K562 (cell line): ENCODE measurements around the gene CCDC116. TPM values are rescaled to one million over a fixed set of nuclear protein-coding genes. Genes with fewer than 3 reads are reported as not detected.

ENCODE experiments used
- ATAC-seq: fragments of 200-7000 bp; cut with Tn5 transposase; 3 replicates; pipeline ENCODE4 v1.9.1; 2020; ENCODE audit warnings: moderate library complexity
- BruUV-seq: library from RNA; stranded (reverse); fragments of 400-500 nt; replicated peaks from 2 replicates; lab custom pipeline; 2021; lab: Mats Ljungman, UMichigan
- CTCF ChIA-PET: fragments of 300-600 bp; formaldehyde crosslinking; extraction: SDS; loops from one replicate; lab custom pipeline; 2021; ENCODE audit warnings: low intra/inter-chr PET ratio; lab: Yijun Ruan, JAX
- POLR2A ChIA-PET: fragments of 300-600, 350-650 bp; sonication (Branson Sonifier 250); formaldehyde crosslinking; extraction: SDS; loops from one replicate; lab custom pipeline; 2021; ENCODE audit warnings: antibody characterized with exemption, inconsistent platforms; lab: Yijun Ruan, JAX
- DNase-seq, 4 experiments: peaks; one replicate each; pipeline versions ENCODE4 v3.0.0 to v3.0.0-alpha.2; 2011 to 2018; ENCODE audit warnings: low spot score in 3 of 4, mixed read lengths in 3 of 4; ENCODE audit errors: extremely low read depth in 1 of 4
- FAIRE-seq: peaks from 2 replicates; lab custom pipeline; 2011; peaks lifted over from hg19 to GRCh38; lab: Jason Lieb, UNC
- H2AFZ ChIP-seq: 2 replicates; pipeline ENCODE4 v1.6.0; 2011; ENCODE audit warnings: low read depth, low read length, control low read depth, inconsistent platforms
- H3K27ac ChIP-seq: fragments of 200-600 bp; 3 replicates; pipeline ENCODE4 v1.8.0; 2011; ENCODE audit warnings: low read depth, mild to moderate bottlenecking, control low read depth, inconsistent platforms, low read length, moderate library complexity, mixed read lengths; ENCODE audit errors: extremely low read depth
- H3K27me3 ChIP-seq, 2 experiments: fragments of 300-600 bp in 1 of 2; 2 replicates in 1 of 2; 3 replicates in 1 of 2; pipeline versions ENCODE4 v1.6.0 to v1.8.0; 2011; ENCODE audit warnings: inconsistent platforms in 2 of 2, low read length in 2 of 2, mild to moderate bottlenecking in 1 of 2, mixed read lengths in 1 of 2, moderate library complexity in 1 of 2; ENCODE audit not compliant: control insufficient read depth in 2 of 2, insufficient read depth in 2 of 2
- H3K36me3 ChIP-seq: fragments of 300-600 bp; 3 replicates; pipeline ENCODE4 v1.8.0; 2011; ENCODE audit warnings: mild to moderate bottlenecking, low read length, inconsistent platforms; ENCODE audit not compliant: control insufficient read depth, insufficient read depth
- H3K4me1 ChIP-seq, 2 experiments: fragments of 200-600 bp in 1 of 2; replicated peaks in 1 of 2; 2 replicates in 1 of 2; 3 replicates in 1 of 2; pipeline versions ENCODE4 v1.5.1 to v1.8.0; 2011; ENCODE audit warnings: inconsistent platforms in 2 of 2, low read length in 2 of 2, mild to moderate bottlenecking in 1 of 2, mixed read lengths in 1 of 2, moderate library complexity in 1 of 2; ENCODE audit not compliant: control insufficient read depth in 2 of 2, insufficient read depth in 2 of 2
- H3K4me2 ChIP-seq: 2 replicates; pipeline ENCODE4 v1.6.1; 2011; ENCODE audit warnings: low read length, control low read depth, inconsistent platforms, mixed read lengths; ENCODE audit not compliant: insufficient read depth
- H3K4me3 ChIP-seq: fragments of 200-600 bp; sonication (generic), shearing (Covaris generic); 2 replicates; pipeline ENCODE4 v1.5.1; 2016; ENCODE audit warnings: control low read depth, inconsistent platforms
- H3K79me2 ChIP-seq: fragments of 200-600 bp; 3 replicates; pipeline ENCODE4 v1.8.0; 2011; ENCODE audit warnings: low read length, inconsistent platforms; ENCODE audit not compliant: control insufficient read depth, insufficient read depth
- H3K9ac ChIP-seq, 2 experiments: 2 replicates each; pipeline versions ENCODE4 v1.6.0 to v1.6.1; 2011; ENCODE audit warnings: low read depth in 2 of 2, low read length in 2 of 2, control low read depth in 1 of 2, inconsistent platforms in 1 of 2, mild to moderate bottlenecking in 1 of 2, mixed read lengths in 1 of 2; ENCODE audit not compliant: insufficient read depth in 1 of 2
- H3K9me1 ChIP-seq: one replicate; pipeline ENCODE4 v1.6.0; 2011; ENCODE audit warnings: inconsistent platforms, mild to moderate bottlenecking, low read length, moderate library complexity; ENCODE audit not compliant: control insufficient read depth, insufficient read depth
- H3K9me3 ChIP-seq: replicated peaks from 2 replicates; pipeline ENCODE4 v1.5.1; 2011; ENCODE audit warnings: low read depth, low read length, inconsistent platforms; ENCODE audit not compliant: control insufficient read depth, insufficient read depth
- H4K20me1 ChIP-seq: replicated peaks from 2 replicates; pipeline ENCODE4 v1.6.1; 2011; ENCODE audit warnings: low read length, inconsistent platforms, mixed read lengths; ENCODE audit not compliant: control insufficient read depth, insufficient read depth
- CBFA2T2 ChIP-seq: fragments of 450-650 bp; conservative IDR thresholded peaks from 2 replicates; pipeline ENCODE4 v1.6.1; 2017; ENCODE audit warnings: mild to moderate bottlenecking
- CREBBP ChIP-seq: IDR thresholded peaks from one replicate; pipeline ENCODE4 v1.6.1; 2012; ENCODE audit warnings: low read depth, mild to moderate bottlenecking, control low read depth, inconsistent platforms, low read length
- CTCF ChIP-seq, 3 experiments: IDR thresholded peaks in 2 of 3; conservative IDR thresholded peaks in 1 of 3; 2 replicates each; pipeline ENCODE4 v1.5.1; 2011 to 2012; ENCODE audit warnings: low read length in 3 of 3, mild to moderate bottlenecking in 3 of 3, control low read depth in 2 of 3, improper control_type of control experiment in 1 of 3, inconsistent platforms in 1 of 3, low read depth in 1 of 3, mixed read lengths in 1 of 3, moderate library complexity in 1 of 3; ENCODE audit not compliant: insufficient read depth in 2 of 3
- GTF2F1 ChIP-seq: IDR thresholded peaks from 2 replicates; pipeline ENCODE4 v1.6.1; 2011; ENCODE audit warnings: low read depth, low read length, improper control_type of control experiment
- IRF9 ChIP-seq: fragments of 450-650 bp; IDR thresholded peaks from 2 replicates; pipeline ENCODE4 v1.6.1; 2016; ENCODE audit warnings: missing biosample characterization, missing genetic modification characterization
- MAFK ChIP-seq: IDR thresholded peaks from 2 replicates; pipeline ENCODE4 v1.6.1; 2011; ENCODE audit warnings: low read length, improper control_type of control experiment
- PRMT5 ChIP-seq: sonication (generic); formaldehyde crosslinking; IDR thresholded peaks from 2 replicates; pipeline ENCODE4 v1.5.0; 2020; ENCODE audit warnings: missing genetic modification reagents
- RCOR1 ChIP-seq, 2 experiments: IDR thresholded peaks; 2 replicates each; pipeline ENCODE4 v1.6.1; 2012; ENCODE audit warnings: low read depth in 2 of 2, low read length in 2 of 2, borderline replicate concordance in 1 of 2, improper control_type of control experiment in 1 of 2
- SMC3 ChIP-seq: conservative IDR thresholded peaks from 2 replicates; pipeline ENCODE4 v1.6.1; 2011; ENCODE audit warnings: low read depth, low read length, improper control_type of control experiment; ENCODE audit not compliant: insufficient read depth
- TRIM24 ChIP-seq, 2 experiments: fragments of 450-650 bp; IDR thresholded peaks; 2 replicates each; pipeline ENCODE4 v1.6.1; 2016
- WGBS: fragments of 100-300 bp; shearing (Covaris generic); methylation state at CpG from one replicate; pipeline ENCODE4 v1.1.6; 2016; ENCODE audit warnings: low coverage, mixed read lengths; ENCODE audit not compliant: insufficient coverage; ENCODE audit errors: missing lambda C conversion rate; 5-methylcytosine and 5-hydroxymethylcytosine counted together
- in situ Hi-C: fragments of 300-500 bp; cut with MboI; formaldehyde crosslinking; loops from 4 replicates; pipeline ENCODE4 v1.15.0; 2018; ENCODE audit warnings: inconsistent platforms, mixed read lengths
- intact Hi-C: fragments of 100-400 bp; cut with micrococcal nuclease; formaldehyde crosslinking; loops from 2 replicates; pipeline ENCODE4 v1.14.2; 2022
- polyA plus RNA-seq, 8 experiments: library from polyadenylated mRNA; depleted of rRNA in 4 of 8; stranded (reverse) in 5 of 8; unstranded in 3 of 8; fragments of >200 nt; fragmentation: Nextera tagmentation in 2 of 8; fragmentation: Illumina TruSeq in 1 of 8; extraction: Ambion mirVana in 2 of 8; extraction: Trizol in 1 of 8; gene quantifications; 2 replicates each; pipeline versions ENCODE4 v1.2.1 to v1.2.3, GENCODE V29; 2011 to 2014; ENCODE audit warnings: inconsistent platforms in 1 of 8, missing spikeins in 1 of 8
- total RNA-seq, 7 experiments: library from RNA; depleted of rRNA in 6 of 7; stranded (reverse); fragments of >200 nt in 6 of 7; fragmentation: Illumina TruSeq in 2 of 7; extraction: Trizol in 2 of 7; gene quantifications; 2 replicates each; pipeline versions ENCODE4 v1.2.1 to v1.2.3, GENCODE V29; 2011 to 2021; ENCODE audit warnings: low replicate concordance in 1 of 7
- TF ChIP-seq, protein P1 (sequence below), 3 experiments: fragments of 200-800 bp in 1 of 3; fragments of 250-450 bp in 1 of 3; fragments of 450-650 bp in 1 of 3; sonication (Bioruptor Pico) in 1 of 3; sonication (Bioruptor generic) in 1 of 3; formaldehyde crosslinking in 1 of 3; IDR thresholded peaks; 2 replicates each; pipeline versions ENCODE4 v1.6.1 to v1.8.0; 2016 to 2022; ENCODE audit warnings: mild to moderate bottlenecking in 2 of 3, missing genetic modification characterization in 2 of 3, missing compliant biosample characterization in 1 of 3, moderate library complexity in 1 of 3
- TF ChIP-seq, protein P2 (sequence below): sonication (generic); formaldehyde crosslinking; IDR thresholded peaks from 2 replicates; pipeline ENCODE4 v1.5.0; 2020; ENCODE audit warnings: missing genetic modification reagents

Gene CCDC116
- total and polyA plus RNA-seq, 9 of the 15 experiments (the other 6 are each of a cell fraction or from before 2014, with no cell fraction given) = 1.6 to 11.3 (median 4.7) TPM

DNA sequence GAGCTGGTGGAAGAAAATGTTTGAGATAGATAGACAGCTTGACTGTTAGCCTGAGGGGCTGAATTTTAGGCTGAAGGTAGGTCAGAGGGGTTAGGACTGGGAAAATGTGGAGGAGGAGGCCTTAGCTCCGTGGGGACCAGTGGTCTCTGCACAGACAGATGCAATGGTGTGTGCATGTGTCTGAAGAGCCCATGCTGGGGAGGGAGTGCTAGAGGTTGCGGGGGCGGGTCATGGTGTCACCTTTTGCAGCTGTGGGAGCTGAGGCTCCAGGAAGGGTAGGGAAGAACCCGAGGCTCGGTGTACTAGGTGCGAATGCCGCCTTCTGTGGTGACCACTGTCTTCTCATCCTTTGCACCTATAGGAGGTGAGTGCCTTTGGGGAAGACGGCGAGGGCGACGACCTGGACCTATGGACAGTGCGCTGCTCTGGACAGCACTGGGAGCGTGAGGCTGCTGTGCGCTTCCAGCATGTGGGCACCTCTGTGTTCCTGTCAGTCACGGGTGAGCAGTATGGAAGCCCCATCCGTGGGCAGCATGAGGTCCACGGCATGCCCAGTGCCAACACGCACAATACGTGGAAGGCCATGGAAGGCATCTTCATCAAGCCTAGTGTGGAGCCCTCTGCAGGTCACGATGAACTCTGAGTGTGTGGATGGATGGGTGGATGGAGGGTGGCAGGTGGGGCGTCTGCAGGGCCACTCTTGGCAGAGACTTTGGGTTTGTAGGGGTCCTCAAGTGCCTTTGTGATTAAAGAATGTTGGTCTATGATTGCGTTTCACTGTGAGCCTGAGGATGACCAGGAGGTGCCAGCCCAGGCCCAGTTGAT, 11.2 kb downstream of the CCDC116 start:
- peaks cover 16% of the 10 kb centered on the region for H3K9me1 ChIP-seq
- ATAC-seq (no peak), FAIRE-seq (no peak), DNase-seq (peak; percentile 70 to 86 (median 78))
- in situ Hi-C loops = loop anchor here (5.0 to 25.0 kb wide), 3 partner anchors 106 to 506 kb away; no protein-coding TSS in a partner anchor
- peak overlapping the region; percentile 59 for H3K4me3 ChIP-seq
- H3K27me3 ChIP-seq = no peaks in the 10 kb centered on the region; a peak in 1 of 5 replicates
- H3K4me2 ChIP-seq = peak overlapping the region; percentile 95
- H3K27ac ChIP-seq = peak overlapping the region; percentile 83
- CTCF ChIA-PET = interaction anchor here (0.7 to 8.8 kb wide), 6 partner anchors 14 to 56 kb away, joined by 3 to 99 read pairs (median 15); partner anchors contain the start of genes CCDC116 and YDJC
- no peaks in the 10 kb centered on the region for H3K9me3 ChIP-seq
- intact Hi-C loops = loop anchor here (1.0 to 2.0 kb wide), 3 partner anchors 8 to 55 kb away; no protein-coding TSS in a partner anchor
- POLR2A ChIA-PET = interaction anchor here (0.5 to 76.8 kb wide), 23 partner anchors 15 to 761 kb away, joined by 3 to 4622 read pairs (median 6); partner anchors contain the start of genes CCDC116, PPIL2, SDF2L1 and YDJC
- no TSS peak for BruUV-seq
- 84% methylated on average over 22 of the region's 22 CpGs for WGBS
- peaks cover 25% of the 10 kb centered on the region for H4K20me1 ChIP-seq
- H3K36me3 ChIP-seq = peaks cover 45% of the 10 kb centered on the region
- no peak overlapping the region; the same call in 1 of the 2 replicates for H2AFZ ChIP-seq
- H3K9ac ChIP-seq = peak overlapping the region; percentile 92 to 97
- H3K4me1 ChIP-seq = peaks cover 28 to 50% of the 10 kb centered on the region in 2 experiments
- peaks cover 41% of the 10 kb centered on the region for H3K79me2 ChIP-seq
- TF ChIP-seq, protein P1, sequence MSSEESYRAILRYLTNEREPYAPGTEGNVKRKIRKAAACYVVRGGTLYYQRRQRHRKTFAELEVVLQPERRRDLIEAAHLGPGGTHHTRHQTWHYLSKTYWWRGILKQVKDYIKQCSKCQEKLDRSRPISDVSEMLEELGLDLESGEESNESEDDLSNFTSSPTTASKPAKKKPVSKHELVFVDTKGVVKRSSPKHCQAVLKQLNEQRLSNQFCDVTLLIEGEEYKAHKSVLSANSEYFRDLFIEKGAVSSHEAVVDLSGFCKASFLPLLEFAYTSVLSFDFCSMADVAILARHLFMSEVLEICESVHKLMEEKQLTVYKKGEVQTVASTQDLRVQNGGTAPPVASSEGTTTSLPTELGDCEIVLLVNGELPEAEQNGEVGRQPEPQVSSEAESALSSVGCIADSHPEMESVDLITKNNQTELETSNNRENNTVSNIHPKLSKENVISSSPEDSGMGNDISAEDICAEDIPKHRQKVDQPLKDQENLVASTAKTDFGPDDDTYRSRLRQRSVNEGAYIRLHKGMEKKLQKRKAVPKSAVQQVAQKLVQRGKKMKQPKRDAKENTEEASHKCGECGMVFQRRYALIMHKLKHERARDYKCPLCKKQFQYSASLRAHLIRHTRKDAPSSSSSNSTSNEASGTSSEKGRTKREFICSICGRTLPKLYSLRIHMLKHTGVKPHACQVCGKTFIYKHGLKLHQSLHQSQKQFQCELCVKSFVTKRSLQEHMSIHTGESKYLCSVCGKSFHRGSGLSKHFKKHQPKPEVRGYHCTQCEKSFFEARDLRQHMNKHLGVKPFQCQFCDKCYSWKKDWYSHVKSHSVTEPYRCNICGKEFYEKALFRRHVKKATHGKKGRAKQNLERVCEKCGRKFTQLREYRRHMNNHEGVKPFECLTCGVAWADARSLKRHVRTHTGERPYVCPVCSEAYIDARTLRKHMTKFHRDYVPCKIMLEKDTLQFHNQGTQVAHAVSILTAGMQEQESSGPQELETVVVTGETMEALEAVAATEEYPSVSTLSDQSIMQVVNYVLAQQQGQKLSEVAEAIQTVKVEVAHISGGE (CRISPR knock-in tag; IDR thresholded peaks at IDR 0.05) = no peak
- TF ChIP-seq CREBBP = peak; percentile 21
- no peak for TF ChIP-seq PRMT5 (CRISPR knock-in tag)
- TF ChIP-seq RCOR1 (IDR thresholded peaks at IDR 0.05; ENCODE audit: borderline replicate concordance in 1 of 2, low read depth in 2 of 2, low read length in 2 of 2) = peak in 1 of 2 experiments; percentile 56; a peak in 1 of 4 replicates
- TF ChIP-seq MAFK = peak; percentile 35; the same call in 1 of the 2 replicates
- TF ChIP-seq TRIM24 (IDR thresholded peaks at IDR 0.05) = no peak
- no peak for TF ChIP-seq CBFA2T2
- peak; percentile 24 for TF ChIP-seq SMC3
- TF ChIP-seq, protein P2, sequence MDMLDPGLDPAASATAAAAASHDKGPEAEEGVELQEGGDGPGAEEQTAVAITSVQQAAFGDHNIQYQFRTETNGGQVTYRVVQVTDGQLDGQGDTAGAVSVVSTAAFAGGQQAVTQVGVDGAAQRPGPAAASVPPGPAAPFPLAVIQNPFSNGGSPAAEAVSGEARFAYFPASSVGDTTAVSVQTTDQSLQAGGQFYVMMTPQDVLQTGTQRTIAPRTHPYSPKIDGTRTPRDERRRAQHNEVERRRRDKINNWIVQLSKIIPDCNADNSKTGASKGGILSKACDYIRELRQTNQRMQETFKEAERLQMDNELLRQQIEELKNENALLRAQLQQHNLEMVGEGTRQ = no peak
- TF ChIP-seq IRF9 (tag) = no peak
- no peak for TF ChIP-seq GTF2F1
- TF ChIP-seq CTCF (IDR thresholded peaks at IDR 0.05 in 2 of 3, conservative IDR thresholded peaks at IDR 0.05 in 1 of 3; ENCODE audit: insufficient read depth in 2 of 3, low read depth in 1 of 3, low read length in 3 of 3) = peak in 2 of 3 experiments; percentile 54 to 77; a peak in 4 of 6 replicates
